Activated CD4-positive, alpha-beta T cell treated with anti-CD3 and anti-CD28 coated beads, Interleukin-10, Interleukin-2, amounts not matched to agents 100 ng/mL and 50 ng/mL, durations not matched to agents 16 hours and 8 hours (primary cell): ENCODE data around the gene KRTAP5-6.

Experiments used
- DNase-seq: peaks from one replicate; pipeline ENCODE4 v3.0.0-alpha.2; 2020

Gene KRTAP5-6

GRCh38 chr11:1734641-1735081, 37.7 kb downstream of the KRTAP5-6 start:
- no peak for DNase-seq

DNA sequence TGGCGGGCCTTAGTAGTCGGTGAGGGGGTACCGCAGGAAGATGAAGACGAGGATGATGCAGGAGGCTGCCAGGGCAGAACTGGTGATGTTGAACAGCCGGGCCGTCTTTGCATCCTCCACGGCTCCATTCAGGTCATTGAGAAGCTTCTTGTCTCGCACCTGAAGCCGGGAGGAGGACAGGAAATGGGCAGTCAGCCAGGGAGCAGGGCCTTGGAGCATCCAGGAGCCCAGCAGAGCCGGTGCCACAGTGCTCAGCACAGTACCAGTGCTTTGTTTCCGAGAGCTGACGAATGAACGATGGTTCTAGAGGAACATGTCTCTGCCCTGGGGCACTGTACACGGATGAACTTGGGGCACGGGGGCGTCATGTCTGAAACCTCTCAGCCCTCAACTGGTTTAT, 38.3 kb downstream of the KRTAP5-6 start:
- no peak for DNase-seq

DNA sequence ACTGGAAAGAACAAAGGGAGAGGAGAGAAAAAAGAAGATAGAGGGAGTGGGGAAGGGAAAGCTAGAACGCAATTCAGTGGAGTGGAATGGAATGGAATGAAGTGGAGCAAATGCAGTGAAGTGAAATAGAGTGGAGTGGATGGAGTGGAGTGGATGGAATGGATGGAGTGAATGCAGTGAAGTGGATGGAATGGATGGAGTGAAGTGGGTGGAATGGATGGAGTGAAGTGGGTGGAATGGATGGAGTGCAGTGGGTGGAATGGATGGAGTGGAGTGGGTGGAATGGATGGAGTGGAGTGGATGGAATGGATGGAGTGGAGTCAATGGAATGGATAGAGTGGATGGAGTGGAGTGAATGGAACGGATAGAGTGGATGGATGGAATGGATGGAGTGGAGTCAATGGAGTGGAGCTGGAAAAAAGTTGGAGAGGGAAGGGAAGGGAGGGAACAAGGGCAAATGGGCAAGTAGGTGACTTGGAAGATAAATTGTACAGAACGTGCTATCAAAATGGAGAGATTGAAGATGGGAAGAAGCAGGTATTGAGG, 39.5 kb downstream of the KRTAP5-6 start:
- DNase-seq: no peak

GRCh38 chr11:1737080-1737757, 40.2 kb downstream of the KRTAP5-6 start:
- no peak for DNase-seq

DNA sequence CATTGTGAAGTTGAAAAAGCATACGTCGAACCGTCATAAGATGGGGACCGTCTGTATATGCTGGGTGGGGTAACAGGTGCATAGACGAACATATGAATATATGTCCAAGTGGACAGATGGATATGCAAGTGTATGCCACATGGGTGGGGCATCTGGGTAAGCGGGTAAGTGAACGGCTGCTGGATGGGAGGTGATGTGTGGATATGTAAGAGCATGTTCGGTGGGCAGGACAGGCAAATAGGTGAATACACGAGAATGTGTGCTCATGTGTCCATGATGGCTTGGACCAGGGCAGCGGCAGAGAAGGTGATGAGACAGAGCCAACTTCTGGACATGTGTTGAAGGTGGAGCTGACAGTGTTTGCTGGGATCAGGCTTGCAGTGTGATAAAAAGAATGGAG, 41.4 kb downstream of the KRTAP5-6 start:
- no peak for DNase-seq

GRCh38 chr11:1739576-1739975, 42.6 kb downstream of the KRTAP5-6 start:
- no peak for DNase-seq

GRCh38 chr11:1740786-1741530, 44.0 kb downstream of the KRTAP5-6 start:
- no peak for DNase-seq

GRCh38 chr11:1741741-1742140, 44.7 kb downstream of the KRTAP5-6 start:
- DNase-seq: no peak

GRCh38 chr11:1742371-1742770, 45.4 kb downstream of the KRTAP5-6 start:
- DNase-seq: no peak

GRCh38 chr11:1742869-1743584, 46.0 kb downstream of the KRTAP5-6 start:
- no peak for DNase-seq

DNA sequence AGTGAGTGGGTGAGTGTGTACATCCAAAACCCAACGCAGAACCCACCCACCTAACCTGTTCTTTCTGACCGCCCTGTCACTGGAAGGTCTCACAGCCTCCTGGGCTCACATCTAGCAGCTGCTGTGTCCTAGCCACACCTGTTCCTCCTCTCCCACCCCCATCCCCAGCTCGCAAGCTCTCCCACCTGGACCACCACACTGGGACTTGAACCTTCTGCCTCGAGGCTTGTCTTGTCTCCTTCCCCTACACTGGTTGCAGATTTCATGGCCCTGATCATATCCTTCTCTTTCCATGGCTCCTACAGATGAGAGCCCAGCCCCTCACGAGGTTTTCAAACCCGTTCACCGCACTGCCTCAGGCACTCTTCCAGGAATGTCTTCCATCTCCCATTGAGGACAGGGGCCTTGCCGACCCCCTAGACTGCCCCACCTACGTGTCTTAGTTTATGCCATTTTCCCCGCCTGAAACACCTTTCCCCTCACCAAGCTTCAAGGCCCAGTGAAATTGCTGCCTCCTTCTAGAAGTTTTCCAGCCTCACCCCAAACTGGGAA, 46.7 kb downstream of the KRTAP5-6 start:
- no peak for DNase-seq

- DNase-seq: no peak
These were observed 47.3 kb downstream of the KRTAP5-6 start for GRCh38 chr11:1744137-1744886.

GRCh38 chr11:1744891-1745700, 48.1 kb downstream of the KRTAP5-6 start:
- no peak for DNase-seq

- no peak for DNase-seq
These were observed 48.8 kb downstream of the KRTAP5-6 start for GRCh38 chr11:1745701-1746320.

GRCh38 chr11:1746511-1746931, 49.5 kb downstream of the KRTAP5-6 start:
- DNase-seq: no peak

GRCh38 chr11:1746956-1747752, 50.2 kb downstream of the KRTAP5-6 start:
- DNase-seq: no peak
